Stimulated activated CD4-positive, alpha-beta T cell treated with anti-CD3 and anti-CD28 coated beads, Interleukin-15, amount 100 ng/mL, for 48 hours (primary cell): Measurements from ENCODE around the gene GARNL3.

Experiments used
- DNase-seq, 2 donors: peaks; one replicate each; pipeline ENCODE4 v3.0.0-alpha.2; 2020; ENCODE audit warnings: low read depth in 2 of 2

Gene GARNL3

DNA sequence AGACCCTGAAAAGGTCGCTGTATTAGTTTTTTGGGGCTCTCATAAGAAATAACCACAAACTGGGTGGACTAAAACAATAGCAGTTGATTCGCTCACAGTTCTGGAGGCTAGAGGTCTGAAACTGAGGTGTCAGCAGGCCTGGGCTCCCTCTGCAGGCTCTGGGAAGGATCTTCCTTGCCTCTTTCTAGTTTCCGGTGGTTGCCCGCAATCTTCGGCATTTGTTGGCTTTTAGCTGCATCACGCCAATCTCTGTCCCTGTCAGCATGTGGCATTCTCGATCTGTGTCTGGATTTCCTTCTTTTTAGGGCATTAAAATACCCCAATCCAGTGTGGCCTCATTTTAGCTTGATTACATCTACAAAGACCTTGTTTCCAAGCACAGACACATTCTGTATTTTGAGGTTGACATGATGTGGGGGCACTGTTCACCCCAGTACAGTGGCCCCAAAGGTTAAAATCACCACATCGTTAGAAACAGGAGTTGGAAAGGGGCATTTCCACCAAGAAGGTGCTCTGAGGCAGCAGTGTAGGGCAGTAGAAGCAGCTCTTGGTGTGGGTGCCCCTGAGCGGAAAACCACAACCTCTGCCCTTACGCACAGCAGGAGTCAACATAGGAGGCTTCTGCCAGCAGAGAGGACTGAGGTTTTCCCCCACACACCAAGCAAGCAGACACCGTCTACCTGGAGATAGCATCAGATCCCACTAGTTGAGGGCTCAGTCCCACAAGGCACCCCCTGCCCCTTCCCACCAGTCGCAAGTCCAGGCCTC lies 173.1 kb downstream of the GARNL3 start:
- no peak for DNase-seq

DNA sequence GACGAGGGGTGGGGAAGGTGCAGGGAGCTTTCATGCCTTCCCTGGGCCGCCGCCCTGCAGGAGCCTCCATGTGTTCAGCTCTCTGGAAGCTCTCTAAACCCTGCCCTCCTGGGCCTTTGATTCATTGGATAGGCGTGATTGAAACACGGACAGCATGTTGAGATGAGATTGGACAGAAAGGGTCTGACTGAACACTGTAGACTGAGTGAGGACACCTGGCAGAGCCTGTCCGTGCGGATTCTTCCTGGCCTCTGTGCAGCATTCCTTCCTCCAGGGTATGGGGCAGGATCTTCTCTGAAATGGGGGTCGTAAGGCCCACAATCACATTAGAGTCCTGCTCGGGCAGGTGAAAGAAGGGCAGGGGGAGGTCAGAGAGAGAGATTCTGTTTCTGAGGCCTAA lies 173.8 kb downstream of the GARNL3 start:
- no peak for DNase-seq
